CD4-positive, alpha-beta T cell treated with Interleukin-15 for 1 hour (primary cell): ENCODE measurements around the gene PKNOX1.
A peak's percentile ranks its signal among the peaks of the same experiment; 100 is the strongest.
"Not testable (repeated sequence)": the region's sequence is repeated elsewhere in the genome, so short reads cannot be mapped to it uniquely, and the experiment has no call there.

Experiments used
- DNase-seq: peaks from one replicate; pipeline ENCODE4 v3.0.0-alpha.2; 2020

Gene PKNOX1, protein sequence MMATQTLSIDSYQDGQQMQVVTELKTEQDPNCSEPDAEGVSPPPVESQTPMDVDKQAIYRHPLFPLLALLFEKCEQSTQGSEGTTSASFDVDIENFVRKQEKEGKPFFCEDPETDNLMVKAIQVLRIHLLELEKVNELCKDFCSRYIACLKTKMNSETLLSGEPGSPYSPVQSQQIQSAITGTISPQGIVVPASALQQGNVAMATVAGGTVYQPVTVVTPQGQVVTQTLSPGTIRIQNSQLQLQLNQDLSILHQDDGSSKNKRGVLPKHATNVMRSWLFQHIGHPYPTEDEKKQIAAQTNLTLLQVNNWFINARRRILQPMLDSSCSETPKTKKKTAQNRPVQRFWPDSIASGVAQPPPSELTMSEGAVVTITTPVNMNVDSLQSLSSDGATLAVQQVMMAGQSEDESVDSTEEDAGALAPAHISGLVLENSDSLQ

GRCh38 chr21:42973991-42974831 lies at the start of gene PKNOX1:
Gene PKNOX1, plus strand, starts transcription at chr21:42974562. Its CDS starts 29,820 bp downstream, at chr21:43004382.
- DNase-seq, result peak; percentile 99

DNA sequence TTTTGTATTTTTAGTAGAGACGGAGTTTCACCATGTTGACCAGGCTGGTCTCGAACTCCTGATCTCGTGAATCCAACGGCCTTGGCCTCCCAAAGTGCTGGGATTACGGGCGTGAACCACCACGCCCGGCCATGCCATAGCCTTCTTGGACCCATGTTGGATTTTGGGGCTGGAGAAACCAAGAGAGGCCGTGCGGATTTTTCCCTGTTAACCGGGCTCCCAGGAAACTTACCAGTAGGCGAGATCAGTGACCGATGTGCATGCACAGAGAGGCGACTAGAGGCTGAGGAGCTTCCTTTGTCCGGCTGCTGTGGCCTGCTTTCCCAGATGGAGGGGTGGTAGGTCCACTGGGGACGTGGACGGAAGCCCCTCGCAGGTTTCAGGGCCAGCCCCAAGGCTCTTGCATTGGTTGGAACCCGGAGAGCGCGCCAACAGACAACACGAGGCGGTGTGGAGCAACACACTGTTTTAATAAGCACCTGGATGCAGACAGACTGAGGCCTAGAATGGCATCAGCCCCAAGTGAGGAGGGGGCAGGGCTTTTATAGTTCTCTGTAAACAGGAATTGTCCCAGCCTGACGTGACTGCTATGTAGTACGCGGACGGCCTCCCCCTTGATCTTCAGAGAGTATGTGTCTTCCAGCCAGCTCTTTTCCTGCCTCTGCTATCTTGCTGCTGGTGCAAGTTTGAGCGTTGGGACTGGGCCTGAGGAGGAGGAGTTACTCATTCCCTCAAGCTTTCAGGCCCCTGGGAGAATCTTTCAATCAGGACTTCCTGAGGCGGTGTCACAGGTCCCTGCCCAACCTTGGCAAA lies 49.0 kb upstream of the PKNOX1 start, which contains the start of gene ERVH48-1:
Gene ERVH48-1, minus strand, starts transcription at position 517 of the 813 bp plus-strand sequence. CDS start 6,624 bp downstream, outside the sequence.
- DNase-seq, result peak; percentile 32

- not testable (repeated sequence) for DNase-seq
These were observed 46.7 kb upstream of the PKNOX1 start for GRCh38 chr21:42927474-42928200.

GRCh38 chr21:42929969-42930368 lies 44.4 kb upstream of the PKNOX1 start:
- no peak for DNase-seq

DNA sequence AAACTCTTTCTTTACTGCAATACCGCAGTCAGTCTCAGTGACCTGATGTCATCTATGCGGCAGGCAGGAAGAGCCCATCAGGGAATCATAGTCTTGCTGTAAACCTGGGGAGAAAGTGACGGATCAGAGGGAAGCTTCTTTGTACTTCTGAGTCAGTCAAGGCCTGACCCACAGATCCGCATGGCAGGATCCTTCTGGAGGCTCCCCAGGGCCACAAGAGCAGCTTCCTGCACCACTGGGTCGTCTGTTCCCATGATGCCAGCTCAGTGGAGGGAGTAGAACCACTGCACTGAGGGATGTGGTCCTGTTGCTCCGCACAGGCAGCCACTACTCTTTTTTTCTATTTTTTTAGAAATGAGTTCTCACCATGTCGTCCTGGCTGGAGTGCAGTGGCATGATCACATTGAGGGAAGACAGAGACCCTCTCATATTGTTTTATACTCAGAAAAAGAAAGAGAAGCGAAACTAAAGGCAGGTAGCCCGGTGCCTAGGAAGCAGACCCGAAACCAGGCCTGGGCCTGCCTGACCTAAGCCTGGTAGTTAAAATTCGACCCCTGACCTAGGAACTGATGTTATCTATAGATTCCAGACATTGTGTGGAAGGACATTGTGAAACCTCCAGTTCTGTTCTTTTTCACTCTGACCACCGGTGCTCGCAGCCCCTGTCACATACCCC lies 42.7 kb upstream of the PKNOX1 start:
- DNase-seq, result no peak

DNA sequence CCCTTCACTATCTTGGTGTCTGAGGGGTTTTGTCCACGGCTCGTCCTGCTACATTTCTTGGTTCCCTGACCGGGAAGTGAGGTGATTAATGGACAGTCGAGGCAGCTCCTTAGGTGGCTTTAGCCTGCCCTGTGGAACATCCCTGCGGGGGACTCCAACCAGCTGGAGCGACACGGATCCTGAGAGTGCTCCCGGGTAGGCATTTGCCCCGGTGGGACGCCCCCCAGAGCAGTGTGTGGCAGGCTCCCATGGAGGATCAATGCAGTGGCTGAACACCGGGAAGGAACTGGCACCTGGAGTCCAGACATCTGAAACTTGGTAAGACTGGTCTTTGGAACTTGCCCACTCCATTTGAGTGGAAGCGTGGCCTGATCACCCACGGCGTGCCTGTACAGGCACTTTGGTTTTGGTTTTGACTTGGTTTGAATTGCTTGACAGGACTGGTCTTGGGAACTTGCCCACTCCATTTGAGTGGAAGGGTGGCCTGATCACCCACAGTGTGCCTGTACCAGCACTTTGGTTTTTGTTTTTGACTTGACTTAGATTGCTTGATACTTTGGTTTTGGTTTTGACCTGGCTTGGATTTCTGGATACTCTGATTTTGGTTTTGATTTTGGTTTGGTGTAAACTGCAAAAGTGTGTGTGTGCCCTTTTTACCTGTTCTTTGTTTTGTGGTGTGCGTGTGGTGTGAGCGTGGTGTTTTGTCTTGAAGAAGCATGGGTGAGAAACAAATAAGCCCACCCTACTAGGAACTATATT lies 41.8 kb upstream of the PKNOX1 start:
- not testable (repeated sequence) for DNase-seq

DNA sequence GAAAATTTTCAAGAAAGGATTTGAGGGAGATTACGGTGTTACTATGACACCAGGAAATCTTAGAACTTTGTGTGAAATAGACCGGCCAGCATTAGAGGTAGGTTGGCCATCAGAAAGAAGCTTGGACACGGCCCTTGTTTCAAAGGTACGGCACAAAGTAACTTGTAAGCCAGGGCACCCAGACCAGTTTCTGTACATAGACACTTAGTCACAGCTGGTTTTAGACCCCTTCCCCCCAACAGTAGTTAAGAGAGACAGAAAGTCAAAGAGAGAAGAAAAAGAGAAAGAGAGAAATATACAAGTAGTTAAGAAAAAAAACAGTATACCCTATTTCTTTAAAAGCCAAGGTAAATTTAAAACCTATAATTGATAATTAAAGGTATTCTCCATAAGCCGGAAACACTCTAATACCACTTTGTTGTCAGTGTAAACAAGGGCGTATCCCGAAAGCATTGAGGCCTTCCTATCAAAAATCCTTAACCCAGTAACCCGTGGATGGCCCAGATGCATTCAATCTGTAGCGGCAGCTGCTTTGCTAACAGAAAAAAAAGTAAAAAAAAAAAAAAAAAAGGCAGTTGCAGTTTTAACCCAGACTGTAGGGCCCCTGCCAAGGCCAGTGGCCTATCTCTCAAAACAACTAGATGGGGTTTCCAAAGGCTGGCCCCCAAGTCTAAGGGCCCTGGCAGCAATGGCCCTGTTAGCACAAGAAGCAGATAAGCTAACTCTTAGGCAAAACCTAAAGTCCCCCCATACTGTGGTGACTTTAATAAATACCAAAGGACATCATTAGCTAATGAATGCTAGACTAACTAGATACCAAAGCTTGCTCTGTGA lies 41.0 kb upstream of the PKNOX1 start:
- not testable (repeated sequence) for DNase-seq

GRCh38 chr21:42933973-42934372 lies 40.4 kb upstream of the PKNOX1 start:
- DNase-seq, result not testable (repeated sequence)

DNA sequence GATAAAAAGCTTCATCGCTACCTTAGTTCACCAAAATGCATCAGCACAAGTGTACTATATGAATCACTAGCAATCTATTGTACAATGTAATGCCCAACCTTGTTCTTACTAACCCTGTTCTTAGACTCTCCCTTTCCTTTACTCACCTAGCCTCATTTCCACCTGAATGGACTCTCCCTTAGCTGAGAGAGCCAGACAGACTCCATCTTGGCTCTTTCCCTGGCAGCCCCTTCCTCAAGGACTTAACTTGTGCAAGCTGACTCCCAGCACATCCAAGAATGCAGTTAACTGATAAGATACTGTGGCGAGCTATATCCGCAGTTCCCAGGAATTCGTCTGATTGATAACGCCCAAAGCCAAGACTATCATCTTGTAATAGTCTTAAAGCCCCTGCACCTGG lies 38.0 kb upstream of the PKNOX1 start:
- not testable (repeated sequence) for DNase-seq

DNA sequence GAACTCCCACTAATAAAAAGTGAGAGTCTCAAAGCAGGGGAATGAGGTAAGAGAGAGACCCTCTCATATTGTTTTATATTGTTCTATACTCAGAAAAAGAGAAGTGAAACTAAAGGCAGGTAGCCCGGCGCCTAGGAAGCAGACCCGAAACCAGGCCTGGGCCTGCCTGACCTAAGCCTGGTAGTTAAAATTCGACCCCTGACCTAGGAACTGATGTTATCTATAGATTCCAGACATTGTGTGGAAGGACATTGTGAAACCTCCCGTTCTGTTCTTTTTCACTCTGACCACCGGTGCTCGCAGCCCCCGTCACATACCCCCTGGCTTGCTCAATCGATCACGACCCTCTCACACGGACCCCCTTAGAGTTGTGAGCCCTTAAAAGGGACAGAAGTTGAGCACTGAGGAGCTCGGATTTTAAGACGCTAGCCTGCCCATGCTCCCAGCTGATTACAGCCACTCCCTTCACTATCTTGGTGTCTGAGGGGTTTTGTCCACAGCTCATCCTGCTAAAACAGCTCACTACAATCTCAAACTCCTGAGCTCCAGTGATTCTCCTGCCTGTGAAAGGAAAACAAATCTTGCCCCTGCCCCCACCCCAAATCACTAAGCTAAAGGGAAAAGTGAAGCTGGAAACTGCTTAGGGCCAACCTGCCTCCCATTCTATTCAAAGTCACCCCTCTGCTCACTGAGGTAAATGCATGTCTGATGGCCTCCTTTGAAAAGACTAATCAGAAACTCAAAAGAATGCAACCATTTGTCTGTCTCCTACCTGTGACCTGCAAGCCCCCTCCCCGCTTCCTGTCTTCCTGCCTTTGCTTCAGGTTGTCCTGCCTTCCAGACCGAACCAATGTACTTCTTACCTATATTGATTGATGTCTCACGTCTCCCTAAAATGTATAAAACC lies 37.1 kb upstream of the PKNOX1 start:
- DNase-seq, result peak; percentile 20

GRCh38 chr21:42937960-42938605 lies 36.3 kb upstream of the PKNOX1 start:
- no peak for DNase-seq

GRCh38 chr21:42938606-42938995 lies 35.8 kb upstream of the PKNOX1 start:
- DNase-seq, result not testable (repeated sequence)

DNA sequence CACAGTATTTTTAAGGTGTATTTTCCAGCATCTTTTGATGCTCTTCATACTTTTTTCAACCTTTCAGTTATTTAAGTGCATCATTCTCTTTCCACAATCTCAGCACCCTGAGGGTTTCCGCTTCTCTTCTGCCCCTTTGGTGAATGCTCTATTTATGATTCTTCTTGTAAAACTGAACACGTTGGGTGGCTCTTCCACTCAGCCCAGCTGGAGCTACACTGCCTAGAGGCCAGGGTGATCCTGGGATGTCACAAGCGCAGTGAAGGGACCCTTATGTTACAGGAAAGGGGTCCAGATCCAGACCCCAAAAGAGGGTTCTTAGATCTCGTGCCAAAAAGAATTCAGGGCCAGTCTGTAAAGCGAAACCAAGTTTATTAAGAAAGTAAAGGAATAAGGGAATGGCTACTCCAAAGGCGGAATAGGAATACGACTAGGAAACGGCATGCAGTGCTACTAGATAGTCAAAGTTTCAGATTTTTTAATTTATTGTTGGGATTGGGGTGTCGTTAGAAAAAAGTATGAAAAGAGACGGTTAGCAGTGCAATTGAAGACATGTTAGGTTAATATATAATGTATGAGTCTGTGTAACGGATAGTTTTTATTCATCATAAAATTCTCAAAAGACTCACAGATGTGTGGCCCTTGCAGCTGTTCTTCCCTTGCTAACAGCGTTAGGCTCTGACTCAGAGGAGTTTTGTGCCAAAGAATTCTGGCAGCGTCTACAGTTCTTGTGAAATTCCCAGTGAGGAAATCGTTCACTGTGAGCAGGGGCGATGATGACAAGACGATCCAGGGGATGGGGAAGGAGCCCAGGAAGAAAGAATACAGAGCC lies 34.6 kb upstream of the PKNOX1 start:
- DNase-seq, result no peak

GRCh38 chr21:42941696-42942085 lies 32.7 kb upstream of the PKNOX1 start:
- DNase-seq, result no peak

DNA sequence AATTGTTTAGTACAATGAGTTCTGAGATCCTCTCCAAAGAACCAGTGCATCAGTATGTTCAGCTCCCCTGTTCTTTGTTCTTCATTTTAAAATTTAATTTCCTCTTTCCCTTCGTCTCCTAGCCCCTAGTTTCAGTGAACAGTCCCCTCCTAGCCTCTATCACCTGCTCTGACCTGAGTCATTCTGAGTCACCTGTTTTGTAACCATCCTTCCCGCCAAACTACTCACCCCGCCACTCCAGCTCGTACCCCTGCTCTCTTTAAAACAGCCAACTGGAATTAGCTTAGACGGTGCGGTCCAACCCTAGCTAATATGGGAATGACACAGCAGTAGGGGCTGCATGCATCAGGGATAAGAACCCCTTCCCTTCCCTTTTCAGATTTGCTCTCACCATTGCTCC lies 32.1 kb upstream of the PKNOX1 start:
- DNase-seq, result no peak

DNA sequence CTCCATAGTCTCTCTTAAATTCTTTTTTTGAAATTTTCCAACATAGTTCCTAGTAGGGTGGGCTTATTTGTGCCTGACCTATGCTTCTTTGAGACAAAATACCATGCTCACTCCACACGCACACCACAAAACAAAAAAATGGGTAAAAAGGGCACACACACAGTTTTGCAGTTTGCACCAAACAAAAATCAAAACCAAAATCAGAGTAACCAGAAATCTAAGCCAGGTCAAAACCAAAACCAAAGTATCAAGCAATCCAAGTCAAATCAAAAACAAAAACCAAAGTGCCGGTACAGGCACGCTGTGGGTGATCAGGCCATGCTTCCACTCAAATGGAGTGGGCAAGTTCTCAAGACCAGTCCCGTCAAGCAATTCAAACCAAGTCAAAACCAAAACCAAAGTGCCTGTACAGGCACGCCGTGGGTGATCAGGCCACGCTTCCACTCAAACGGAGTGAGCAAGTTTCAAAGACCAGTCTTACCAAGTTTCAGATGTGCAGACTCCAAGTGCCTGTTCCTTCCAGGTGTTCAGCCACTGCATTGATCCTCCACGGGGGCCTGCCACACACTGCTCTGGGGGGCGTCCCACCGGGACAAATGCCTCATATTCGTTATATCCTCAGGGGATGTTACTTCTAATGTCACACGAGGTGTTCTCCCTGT lies 25.1 kb upstream of the PKNOX1 start:
- not testable (repeated sequence) for DNase-seq

DNA sequence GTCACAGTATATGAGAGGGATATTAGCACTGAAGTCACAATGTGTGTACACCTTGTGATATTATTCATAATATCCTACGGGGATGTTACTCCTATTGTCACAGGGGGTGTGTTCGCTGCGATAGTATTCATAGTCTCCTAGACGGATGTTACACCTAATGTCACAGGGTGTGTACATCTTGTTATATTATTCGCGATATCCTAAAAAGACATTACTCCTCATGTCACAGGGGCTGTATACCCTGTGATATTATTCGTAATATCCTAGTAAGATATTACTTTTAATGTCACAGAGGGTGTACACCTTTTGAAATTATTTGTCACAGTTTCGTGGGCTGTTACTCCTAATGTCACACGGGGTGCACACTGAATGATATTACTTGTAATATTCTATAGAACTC lies 23.2 kb upstream of the PKNOX1 start:
- DNase-seq, result not testable (repeated sequence)
